ENCODE data around the gene THBS2. TPM values are rescaled to one million over a fixed set of nuclear protein-coding genes. Genes with fewer than 3 reads are reported as not detected.

The THBS2 gene
- total RNA-seq, 1 donor from 2014 or later: not detected

- Mint-ChIP-seq H3K27ac (no peak overlapping the region), H3K9me3 (ENCODE audit: low read depth) (no peaks in the 10 kb centered on the region), H3K27me3 (peaks cover 6% of the 10 kb centered on the region), H3K4me3 (ENCODE audit: low read depth) (no peak overlapping the region), H3K4me1 (ENCODE audit: low read depth) (no peaks in the 10 kb centered on the region), H3K36me3 (ENCODE audit: insufficient read depth) (no peaks in the 10 kb centered on the region)
- TF ChIP-seq, protein P1, sequence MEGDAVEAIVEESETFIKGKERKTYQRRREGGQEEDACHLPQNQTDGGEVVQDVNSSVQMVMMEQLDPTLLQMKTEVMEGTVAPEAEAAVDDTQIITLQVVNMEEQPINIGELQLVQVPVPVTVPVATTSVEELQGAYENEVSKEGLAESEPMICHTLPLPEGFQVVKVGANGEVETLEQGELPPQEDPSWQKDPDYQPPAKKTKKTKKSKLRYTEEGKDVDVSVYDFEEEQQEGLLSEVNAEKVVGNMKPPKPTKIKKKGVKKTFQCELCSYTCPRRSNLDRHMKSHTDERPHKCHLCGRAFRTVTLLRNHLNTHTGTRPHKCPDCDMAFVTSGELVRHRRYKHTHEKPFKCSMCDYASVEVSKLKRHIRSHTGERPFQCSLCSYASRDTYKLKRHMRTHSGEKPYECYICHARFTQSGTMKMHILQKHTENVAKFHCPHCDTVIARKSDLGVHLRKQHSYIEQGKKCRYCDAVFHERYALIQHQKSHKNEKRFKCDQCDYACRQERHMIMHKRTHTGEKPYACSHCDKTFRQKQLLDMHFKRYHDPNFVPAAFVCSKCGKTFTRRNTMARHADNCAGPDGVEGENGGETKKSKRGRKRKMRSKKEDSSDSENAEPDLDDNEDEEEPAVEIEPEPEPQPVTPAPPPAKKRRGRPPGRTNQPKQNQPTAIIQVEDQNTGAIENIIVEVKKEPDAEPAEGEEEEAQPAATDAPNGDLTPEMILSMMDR (IDR thresholded peaks at IDR 0.05; ENCODE audit: unreplicated experiment): no peak
- no peak for DNase-seq (ENCODE audit: low spot score, unreplicated experiment)
Measured at GRCh38 chr6:169285165-169285564, 31.5 kb upstream of the THBS2 start.

DNA sequence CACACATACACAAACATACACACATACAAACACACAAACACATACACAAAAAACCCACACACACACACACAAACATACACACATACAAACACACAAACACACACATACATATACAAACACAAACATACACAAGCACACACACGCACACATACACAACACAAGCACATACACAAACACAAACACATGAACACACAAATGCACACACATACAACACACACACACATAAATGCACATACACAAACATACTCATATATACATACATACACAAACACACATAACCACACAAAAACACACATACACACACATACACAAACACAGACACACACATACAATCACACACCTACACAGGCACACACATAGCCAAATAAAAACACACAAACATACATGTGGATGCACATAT is 30.3 kb upstream of the THBS2 start:
- Mint-ChIP-seq H3K36me3 (ENCODE audit: insufficient read depth) (no peaks in the 10 kb centered on the region), H3K4me1 (ENCODE audit: low read depth) (no peaks in the 10 kb centered on the region), H3K9me3 (ENCODE audit: low read depth) (no peaks in the 10 kb centered on the region), H3K4me3 (ENCODE audit: low read depth) (no peak overlapping the region), H3K27me3 (peaks cover 6% of the 10 kb centered on the region), H3K27ac (no peak overlapping the region)
- no peak for DNase-seq (ENCODE audit: low spot score, unreplicated experiment)
- TF ChIP-seq, protein P1 (IDR thresholded peaks at IDR 0.05; ENCODE audit: unreplicated experiment): no peak

DNA sequence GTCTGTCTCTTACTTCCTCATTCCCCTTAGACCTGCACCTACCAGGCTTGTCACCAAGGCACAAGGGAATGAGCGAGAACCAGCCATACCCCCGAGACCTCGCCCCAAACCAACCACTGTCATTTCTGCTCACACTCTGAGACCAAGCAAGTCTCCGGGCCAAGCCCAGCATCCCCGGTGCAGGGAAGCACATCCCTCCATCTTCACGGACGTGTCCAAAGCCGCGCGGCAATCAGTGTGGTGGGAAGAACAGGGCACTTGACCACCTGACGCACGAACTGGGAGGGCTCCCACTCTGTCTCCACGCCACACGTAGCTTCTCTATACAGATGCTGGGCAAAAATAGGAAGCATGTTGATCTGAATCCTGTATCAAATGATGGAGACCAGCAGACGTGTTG is 28.4 kb upstream of the THBS2 start:
- Mint-ChIP-seq H3K4me3 (ENCODE audit: low read depth) (no peak overlapping the region), H3K9me3 (ENCODE audit: low read depth) (no peaks in the 10 kb centered on the region), H3K36me3 (ENCODE audit: insufficient read depth) (no peaks in the 10 kb centered on the region), H3K4me1 (ENCODE audit: low read depth) (no peaks in the 10 kb centered on the region), H3K27me3 (peaks cover 2% of the 10 kb centered on the region), H3K27ac (no peak overlapping the region)
- TF ChIP-seq, protein P1 (IDR thresholded peaks at IDR 0.05; ENCODE audit: unreplicated experiment): no peak
- no peak for DNase-seq (ENCODE audit: low spot score, unreplicated experiment)

DNA sequence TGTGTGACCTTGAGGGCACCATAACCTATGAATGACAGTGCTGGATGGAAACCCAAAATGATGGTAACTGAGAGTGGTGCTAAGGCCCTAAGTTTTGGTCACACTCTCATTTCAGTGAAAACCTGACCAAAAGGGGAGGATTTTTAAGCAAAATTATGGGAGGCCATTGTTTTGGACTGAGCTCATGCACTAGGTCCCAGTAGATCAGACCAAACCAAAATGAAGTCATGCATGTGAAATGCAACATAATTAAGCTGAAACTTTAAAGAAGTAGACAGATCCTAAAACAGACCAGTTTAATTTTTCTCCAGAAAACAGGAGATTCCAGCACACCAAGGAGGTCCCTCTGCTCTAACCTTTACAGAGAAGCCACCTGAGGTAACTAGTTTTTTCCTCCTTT is 24.0 kb upstream of the THBS2 start:
- TF ChIP-seq, protein P1 (IDR thresholded peaks at IDR 0.05; ENCODE audit: unreplicated experiment): no peak
- no peak for DNase-seq (ENCODE audit: low spot score, unreplicated experiment)
- H3K4me1 Mint-ChIP-seq (ENCODE audit: low read depth): no peaks in the 10 kb centered on the region
- no peaks in the 10 kb centered on the region for H3K36me3 Mint-ChIP-seq (ENCODE audit: insufficient read depth)
- H3K4me3 Mint-ChIP-seq (ENCODE audit: low read depth): no peak overlapping the region
- H3K27ac Mint-ChIP-seq: no peak overlapping the region
- H3K9me3 Mint-ChIP-seq (ENCODE audit: low read depth): no peaks in the 10 kb centered on the region
- no peaks in the 10 kb centered on the region for H3K27me3 Mint-ChIP-seq

DNA sequence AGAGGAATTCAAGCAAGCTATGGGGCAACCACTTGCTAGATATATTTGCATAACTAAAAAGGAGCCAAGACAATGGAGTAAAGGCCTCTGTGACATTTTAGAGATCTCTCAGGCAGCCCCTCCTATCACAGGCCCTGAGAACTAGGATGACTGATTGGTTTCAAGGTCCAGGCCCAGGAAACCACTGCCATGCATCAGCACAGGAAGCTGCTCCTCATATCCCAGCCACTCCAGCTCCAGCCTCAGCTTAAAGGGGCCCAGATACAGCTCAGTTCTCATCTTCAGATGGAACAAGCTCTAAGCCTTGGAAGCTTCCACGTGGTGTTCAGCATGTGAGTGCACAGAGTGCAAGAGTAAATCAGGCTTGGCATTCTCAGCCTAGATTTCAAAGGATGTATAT is 21.1 kb upstream of the THBS2 start:
- Mint-ChIP-seq H3K4me1 (ENCODE audit: low read depth) (no peaks in the 10 kb centered on the region), H3K36me3 (ENCODE audit: insufficient read depth) (no peaks in the 10 kb centered on the region), H3K27ac (no peak overlapping the region), H3K9me3 (ENCODE audit: low read depth) (no peaks in the 10 kb centered on the region), H3K4me3 (ENCODE audit: low read depth) (no peak overlapping the region), H3K27me3 (peaks cover 9% of the 10 kb centered on the region)
- TF ChIP-seq, protein P1 (IDR thresholded peaks at IDR 0.05; ENCODE audit: unreplicated experiment): no peak
- no peak for DNase-seq (ENCODE audit: low spot score, unreplicated experiment)

All from progenitor cell of endocrine pancreas (in vitro differentiated cells).